HEK293T (cell line): ENCODE data around the gene TTLL11.

ENCODE experiments used
- ARNT ChIP-seq: fragments of 450-650 bp; IDR thresholded peaks from 2 replicates; pipeline ENCODE4 v1.6.1; 2017; ENCODE audit warnings: mild to moderate bottlenecking
- SP1 ChIP-seq: fragments of 450-650 bp; IDR thresholded peaks from 2 replicates; pipeline ENCODE4 v1.6.1; 2017
- TARDBP ChIP-seq: fragments of 450-650 bp; IDR thresholded peaks from 2 replicates; pipeline ENCODE4 v1.6.1; 2016
- ZNF384 ChIP-seq: fragments of 450-650 bp; IDR thresholded peaks from 2 replicates; pipeline ENCODE4 v1.6.1; 2016

DNA sequence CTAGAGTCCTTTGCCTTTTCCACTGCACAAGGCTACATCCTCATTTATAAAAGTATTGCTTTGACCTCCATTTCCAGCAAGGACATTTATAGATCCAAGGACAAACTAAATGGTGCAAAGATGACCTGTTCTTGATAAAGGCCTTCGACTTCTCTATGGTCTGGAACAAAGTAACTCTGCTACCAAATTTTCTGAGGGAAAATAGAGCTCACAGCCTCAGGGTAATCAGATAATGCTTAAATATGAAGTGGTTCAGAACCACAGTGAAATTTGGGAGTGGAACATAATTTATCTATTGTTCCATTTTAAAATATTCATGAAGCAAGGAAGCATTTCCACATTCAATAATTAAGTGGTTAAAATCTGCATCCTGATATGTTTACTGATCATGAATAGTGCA lies 137.5 kb downstream of the TTLL11 start:
- TF ChIP-seq SP1 (no peak), TARDBP (no peak), ARNT (no peak), ZNF384 (no peak)
